K562 (cell line): ENCODE results near the gene RNF126. TPM values are rescaled to one million over a fixed set of nuclear protein-coding genes. Genes with fewer than 3 reads are reported as not detected.

Source experiments
- CEBPG ChIP-seq, 3 experiments: fragments of 200-800 bp in 1 of 3; sonication (Bioruptor generic) in 1 of 3; sonication (generic) in 1 of 3; formaldehyde crosslinking in 1 of 3; IDR thresholded peaks in 2 of 3; conservative IDR thresholded peaks in 1 of 3; 2 replicates each; pipeline versions ENCODE4 v1.6.1 to v1.8.0; 2016 to 2022; ENCODE audit warnings: missing compliant biosample characterization in 2 of 3, missing genetic modification characterization in 2 of 3, mild to moderate bottlenecking in 1 of 3, missing genetic modification reagents in 1 of 3
- GATAD2A ChIP-seq: fragments of 450-650 bp; IDR thresholded peaks from 2 replicates; pipeline ENCODE4 v1.6.1; 2017
- TBP ChIP-seq: optimal IDR thresholded peaks from 2 replicates; pipeline ENCODE3; 2011; ENCODE audit warnings: low read depth, low read length, improper control_type of control experiment
- ZNF24 ChIP-seq: fragments of 450-650 bp; IDR thresholded peaks from 2 replicates; pipeline ENCODE4 v1.6.1; 2016
- ZNF76 ChIP-seq: fragments of 250-450 bp; sonication (Bioruptor Pico); IDR thresholded peaks from 2 replicates; pipeline ENCODE4 v1.4.0; 2020; ENCODE audit warnings: mild to moderate bottlenecking, moderate library complexity, borderline replicate concordance
- polyA plus RNA-seq, 8 experiments: library from polyadenylated mRNA; depleted of rRNA in 4 of 8; stranded (reverse) in 5 of 8; unstranded in 3 of 8; fragments of >200 nt; fragmentation: Nextera tagmentation in 2 of 8; fragmentation: Illumina TruSeq in 1 of 8; extraction: Ambion mirVana in 2 of 8; extraction: Trizol in 1 of 8; gene quantifications; 2 replicates each; pipeline versions ENCODE4 v1.2.1 to v1.2.3, GENCODE V29; 2011 to 2014; ENCODE audit warnings: inconsistent platforms in 1 of 8, missing spikeins in 1 of 8
- total RNA-seq, 7 experiments: library from RNA; depleted of rRNA in 6 of 7; stranded (reverse); fragments of >200 nt in 6 of 7; fragmentation: Illumina TruSeq in 2 of 7; extraction: Trizol in 2 of 7; gene quantifications; 2 replicates each; pipeline versions ENCODE4 v1.2.1 to v1.2.3, GENCODE V29; 2011 to 2021; ENCODE audit warnings: low replicate concordance in 1 of 7
- TF ChIP-seq, protein P1 (sequence below): fragments of 250-450 bp; sonication (Bioruptor Pico); IDR thresholded peaks from 2 replicates; pipeline ENCODE4 v1.4.0; 2020; ENCODE audit warnings: mild to moderate bottlenecking, moderate library complexity
- TF ChIP-seq, protein P2 (sequence below), 3 experiments: IDR thresholded peaks in 2 of 3; conservative IDR thresholded peaks in 1 of 3; 2 replicates each; pipeline ENCODE4 v1.5.1; 2011 to 2012; ENCODE audit warnings: low read length in 3 of 3, mild to moderate bottlenecking in 3 of 3, control low read depth in 2 of 3, improper control_type of control experiment in 1 of 3, inconsistent platforms in 1 of 3, low read depth in 1 of 3, mixed read lengths in 1 of 3, moderate library complexity in 1 of 3; ENCODE audit not compliant: insufficient read depth in 2 of 3
- TF ChIP-seq, protein P3 (sequence below): fragments of 450-650 bp; IDR thresholded peaks from 2 replicates; pipeline ENCODE4 v1.7.1; 2018; ENCODE audit warnings: mild to moderate bottlenecking, low read depth; ENCODE audit not compliant: partially characterized antibody
- TF ChIP-seq, protein P4 (sequence below): fragments of 250-450 bp; sonication (Bioruptor Pico); IDR thresholded peaks from 2 replicates; pipeline ENCODE4 v1.4.0; 2020; ENCODE audit warnings: borderline replicate concordance
- TF ChIP-seq, protein P5 (sequence below): fragments of 150-350 bp; conservative IDR thresholded peaks from 2 replicates; pipeline ENCODE4 v1.6.1; 2014; ENCODE audit warnings: low read length
- TF ChIP-seq, protein P6 (sequence below): fragments of 250-450 bp; sonication (Bioruptor Pico); IDR thresholded peaks from 2 replicates; pipeline ENCODE4 v1.8.0; 2022; ENCODE audit warnings: moderate library complexity, mild to moderate bottlenecking, inconsistent platforms
- TF ChIP-seq, protein P7 (sequence below): IDR thresholded peaks from 2 replicates; pipeline ENCODE4 v1.6.1; 2012; ENCODE audit warnings: low read depth, low read length, improper control_type of control experiment, borderline replicate concordance

Gene RNF126
- total and polyA plus RNA-seq, 9 of the 15 experiments (the other 6 are each of a cell fraction or from before 2014, with no cell fraction given) = 0.27 to 101 (median 12.3) TPM

DNA sequence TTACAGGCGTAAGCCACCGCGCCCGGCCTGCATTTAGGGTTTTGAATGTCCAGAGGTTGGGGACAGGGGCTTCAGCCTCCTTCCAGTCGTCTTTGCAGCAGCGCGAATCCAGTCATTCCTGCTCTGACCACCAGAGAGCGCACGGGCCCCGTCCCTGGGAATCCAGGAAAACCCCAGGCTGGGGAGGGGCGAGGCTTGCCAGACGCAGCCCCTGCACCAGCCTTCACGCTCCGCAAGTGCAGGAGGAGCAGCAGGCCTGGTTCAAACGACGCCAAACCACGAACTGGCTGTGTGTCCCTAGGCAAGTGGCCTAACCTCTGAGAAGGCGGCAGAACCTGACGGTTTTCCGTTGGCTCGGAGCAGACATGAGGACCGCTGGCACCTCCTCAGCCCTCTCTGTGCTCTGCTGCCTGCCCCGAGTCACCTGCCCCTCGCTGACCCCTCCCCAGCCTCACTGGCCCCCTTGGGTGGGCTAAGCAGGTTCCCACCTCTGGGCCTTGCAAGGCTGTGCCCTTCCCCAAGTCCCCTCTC, 2.0 kb upstream of the RNF126 start (continued):
- TF ChIP-seq, protein P1, sequence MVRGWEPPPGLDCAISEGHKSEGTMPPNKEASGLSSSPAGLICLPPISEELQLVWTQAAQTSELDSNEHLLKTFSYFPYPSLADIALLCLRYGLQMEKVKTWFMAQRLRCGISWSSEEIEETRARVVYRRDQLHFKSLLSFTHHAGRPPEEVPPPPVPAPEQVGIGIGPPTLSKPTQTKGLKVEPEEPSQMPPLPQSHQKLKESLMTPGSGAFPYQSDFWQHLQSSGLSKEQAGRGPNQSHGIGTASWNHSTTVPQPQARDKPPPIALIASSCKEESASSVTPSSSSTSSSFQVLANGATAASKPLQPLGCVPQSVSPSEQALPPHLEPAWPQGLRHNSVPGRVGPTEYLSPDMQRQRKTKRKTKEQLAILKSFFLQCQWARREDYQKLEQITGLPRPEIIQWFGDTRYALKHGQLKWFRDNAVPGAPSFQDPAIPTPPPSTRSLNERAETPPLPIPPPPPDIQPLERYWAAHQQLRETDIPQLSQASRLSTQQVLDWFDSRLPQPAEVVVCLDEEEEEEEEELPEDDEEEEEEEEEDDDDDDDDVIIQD (CRISPR knock-in tag) = no peak
- TF ChIP-seq, protein P2, sequence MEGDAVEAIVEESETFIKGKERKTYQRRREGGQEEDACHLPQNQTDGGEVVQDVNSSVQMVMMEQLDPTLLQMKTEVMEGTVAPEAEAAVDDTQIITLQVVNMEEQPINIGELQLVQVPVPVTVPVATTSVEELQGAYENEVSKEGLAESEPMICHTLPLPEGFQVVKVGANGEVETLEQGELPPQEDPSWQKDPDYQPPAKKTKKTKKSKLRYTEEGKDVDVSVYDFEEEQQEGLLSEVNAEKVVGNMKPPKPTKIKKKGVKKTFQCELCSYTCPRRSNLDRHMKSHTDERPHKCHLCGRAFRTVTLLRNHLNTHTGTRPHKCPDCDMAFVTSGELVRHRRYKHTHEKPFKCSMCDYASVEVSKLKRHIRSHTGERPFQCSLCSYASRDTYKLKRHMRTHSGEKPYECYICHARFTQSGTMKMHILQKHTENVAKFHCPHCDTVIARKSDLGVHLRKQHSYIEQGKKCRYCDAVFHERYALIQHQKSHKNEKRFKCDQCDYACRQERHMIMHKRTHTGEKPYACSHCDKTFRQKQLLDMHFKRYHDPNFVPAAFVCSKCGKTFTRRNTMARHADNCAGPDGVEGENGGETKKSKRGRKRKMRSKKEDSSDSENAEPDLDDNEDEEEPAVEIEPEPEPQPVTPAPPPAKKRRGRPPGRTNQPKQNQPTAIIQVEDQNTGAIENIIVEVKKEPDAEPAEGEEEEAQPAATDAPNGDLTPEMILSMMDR (IDR thresholded peaks at IDR 0.05 in 2 of 3, conservative IDR thresholded peaks at IDR 0.05 in 1 of 3; ENCODE audit: insufficient read depth in 2 of 3, low read depth in 1 of 3, low read length in 3 of 3) = peak; percentile 86 to 93 (median 89)
- TF ChIP-seq, protein P3, sequence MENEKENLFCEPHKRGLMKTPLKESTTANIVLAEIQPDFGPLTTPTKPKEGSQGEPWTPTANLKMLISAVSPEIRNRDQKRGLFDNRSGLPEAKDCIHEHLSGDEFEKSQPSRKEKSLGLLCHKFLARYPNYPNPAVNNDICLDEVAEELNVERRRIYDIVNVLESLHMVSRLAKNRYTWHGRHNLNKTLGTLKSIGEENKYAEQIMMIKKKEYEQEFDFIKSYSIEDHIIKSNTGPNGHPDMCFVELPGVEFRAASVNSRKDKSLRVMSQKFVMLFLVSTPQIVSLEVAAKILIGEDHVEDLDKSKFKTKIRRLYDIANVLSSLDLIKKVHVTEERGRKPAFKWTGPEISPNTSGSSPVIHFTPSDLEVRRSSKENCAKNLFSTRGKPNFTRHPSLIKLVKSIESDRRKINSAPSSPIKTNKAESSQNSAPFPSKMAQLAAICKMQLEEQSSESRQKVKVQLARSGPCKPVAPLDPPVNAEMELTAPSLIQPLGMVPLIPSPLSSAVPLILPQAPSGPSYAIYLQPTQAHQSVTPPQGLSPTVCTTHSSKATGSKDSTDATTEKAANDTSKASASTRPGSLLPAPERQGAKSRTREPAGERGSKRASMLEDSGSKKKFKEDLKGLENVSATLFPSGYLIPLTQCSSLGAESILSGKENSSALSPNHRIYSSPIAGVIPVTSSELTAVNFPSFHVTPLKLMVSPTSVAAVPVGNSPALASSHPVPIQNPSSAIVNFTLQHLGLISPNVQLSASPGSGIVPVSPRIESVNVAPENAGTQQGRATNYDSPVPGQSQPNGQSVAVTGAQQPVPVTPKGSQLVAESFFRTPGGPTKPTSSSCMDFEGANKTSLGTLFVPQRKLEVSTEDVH = no peak
- no peak for TF ChIP-seq GATAD2A
- no peak for TF ChIP-seq CEBPG (CRISPR knock-in tag; IDR thresholded peaks at IDR 0.05)
- TF ChIP-seq CEBPG (tag; conservative IDR thresholded peaks at IDR 0.05 in 1 of 2, IDR thresholded peaks at IDR 0.05 in 1 of 2) = no peak
- TF ChIP-seq, protein P4, sequence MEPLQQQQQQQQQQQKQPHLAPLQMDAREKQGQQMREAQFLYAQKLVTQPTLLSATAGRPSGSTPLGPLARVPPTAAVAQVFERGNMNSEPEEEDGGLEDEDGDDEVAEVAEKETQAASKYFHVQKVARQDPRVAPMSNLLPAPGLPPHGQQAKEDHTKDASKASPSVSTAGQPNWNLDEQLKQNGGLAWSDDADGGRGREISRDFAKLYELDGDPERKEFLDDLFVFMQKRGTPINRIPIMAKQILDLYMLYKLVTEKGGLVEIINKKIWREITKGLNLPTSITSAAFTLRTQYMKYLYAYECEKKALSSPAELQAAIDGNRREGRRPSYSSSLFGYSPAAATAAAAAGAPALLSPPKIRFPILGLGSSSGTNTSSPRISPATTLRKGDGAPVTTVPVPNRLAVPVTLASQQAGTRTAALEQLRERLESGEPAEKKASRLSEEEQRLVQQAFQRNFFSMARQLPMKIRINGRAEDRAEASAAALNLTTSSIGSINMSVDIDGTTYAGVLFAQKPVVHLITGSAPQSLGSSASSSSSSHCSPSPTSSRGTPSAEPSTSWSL (CRISPR knock-in tag) = no peak
- TF ChIP-seq, protein P5, sequence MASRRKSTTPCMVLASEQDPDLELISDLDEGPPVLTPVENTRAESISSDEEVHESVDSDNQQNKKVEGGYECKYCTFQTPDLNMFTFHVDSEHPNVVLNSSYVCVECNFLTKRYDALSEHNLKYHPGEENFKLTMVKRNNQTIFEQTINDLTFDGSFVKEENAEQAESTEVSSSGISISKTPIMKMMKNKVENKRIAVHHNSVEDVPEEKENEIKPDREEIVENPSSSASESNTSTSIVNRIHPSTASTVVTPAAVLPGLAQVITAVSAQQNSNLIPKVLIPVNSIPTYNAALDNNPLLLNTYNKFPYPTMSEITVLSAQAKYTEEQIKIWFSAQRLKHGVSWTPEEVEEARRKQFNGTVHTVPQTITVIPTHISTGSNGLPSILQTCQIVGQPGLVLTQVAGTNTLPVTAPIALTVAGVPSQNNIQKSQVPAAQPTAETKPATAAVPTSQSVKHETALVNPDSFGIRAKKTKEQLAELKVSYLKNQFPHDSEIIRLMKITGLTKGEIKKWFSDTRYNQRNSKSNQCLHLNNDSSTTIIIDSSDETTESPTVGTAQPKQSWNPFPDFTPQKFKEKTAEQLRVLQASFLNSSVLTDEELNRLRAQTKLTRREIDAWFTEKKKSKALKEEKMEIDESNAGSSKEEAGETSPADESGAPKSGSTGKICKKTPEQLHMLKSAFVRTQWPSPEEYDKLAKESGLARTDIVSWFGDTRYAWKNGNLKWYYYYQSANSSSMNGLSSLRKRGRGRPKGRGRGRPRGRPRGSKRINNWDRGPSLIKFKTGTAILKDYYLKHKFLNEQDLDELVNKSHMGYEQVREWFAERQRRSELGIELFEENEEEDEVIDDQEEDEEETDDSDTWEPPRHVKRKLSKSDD = no peak
- no peak for TF ChIP-seq TBP
- no peak for TF ChIP-seq ZNF24
- TF ChIP-seq ZNF76 (CRISPR knock-in tag) = no peak
- TF ChIP-seq, protein P6, sequence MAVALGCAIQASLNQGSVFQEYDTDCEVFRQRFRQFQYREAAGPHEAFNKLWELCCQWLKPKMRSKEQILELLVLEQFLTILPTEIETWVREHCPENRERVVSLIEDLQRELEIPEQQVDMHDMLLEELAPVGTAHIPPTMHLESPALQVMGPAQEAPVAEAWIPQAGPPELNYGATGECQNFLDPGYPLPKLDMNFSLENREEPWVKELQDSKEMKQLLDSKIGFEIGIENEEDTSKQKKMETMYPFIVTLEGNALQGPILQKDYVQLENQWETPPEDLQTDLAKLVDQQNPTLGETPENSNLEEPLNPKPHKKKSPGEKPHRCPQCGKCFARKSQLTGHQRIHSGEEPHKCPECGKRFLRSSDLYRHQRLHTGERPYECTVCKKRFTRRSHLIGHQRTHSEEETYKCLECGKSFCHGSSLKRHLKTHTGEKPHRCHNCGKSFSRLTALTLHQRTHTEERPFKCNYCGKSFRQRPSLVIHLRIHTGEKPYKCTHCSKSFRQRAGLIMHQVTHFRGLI (CRISPR knock-in tag) = no peak
- TF ChIP-seq, protein P7, sequence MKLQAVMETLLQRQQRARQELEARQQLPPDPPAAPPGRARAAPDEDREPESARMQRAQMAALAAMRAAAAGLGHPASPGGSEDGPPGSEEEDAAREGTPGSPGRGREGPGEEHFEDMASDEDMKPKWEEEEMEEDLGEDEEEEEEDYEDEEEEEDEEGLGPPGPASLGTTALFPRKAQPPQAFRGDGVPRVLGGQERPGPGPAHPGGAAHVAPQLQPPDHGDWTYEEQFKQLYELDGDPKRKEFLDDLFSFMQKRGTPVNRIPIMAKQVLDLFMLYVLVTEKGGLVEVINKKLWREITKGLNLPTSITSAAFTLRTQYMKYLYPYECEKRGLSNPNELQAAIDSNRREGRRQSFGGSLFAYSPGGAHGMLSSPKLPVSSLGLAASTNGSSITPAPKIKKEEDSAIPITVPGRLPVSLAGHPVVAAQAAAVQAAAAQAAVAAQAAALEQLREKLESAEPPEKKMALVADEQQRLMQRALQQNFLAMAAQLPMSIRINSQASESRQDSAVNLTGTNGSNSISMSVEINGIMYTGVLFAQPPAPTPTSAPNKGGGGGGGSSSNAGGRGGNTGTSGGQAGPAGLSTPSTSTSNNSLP = no peak
